Neural progenitor cell (in vitro differentiated cells): Measurements from ENCODE around the gene PI4KB. TPM values are rescaled to one million over a fixed set of nuclear protein-coding genes. Genes with fewer than 3 reads are reported as not detected.

Source experiments
- DNase-seq: peaks from one replicate; pipeline ENCODE4 v3.0.0-alpha.2; 2016; ENCODE audit warnings: low spot score
- H2AFZ ChIP-seq: fragments of 200-600 bp; sonication (generic); replicated peaks from 2 replicates; pipeline ENCODE4 v1.6.1; 2016; ENCODE audit warnings: antibody characterized with exemption
- H3F3A ChIP-seq: fragments of 200-600 bp; sonication (generic); 2 replicates; pipeline ENCODE4 v1.6.1; 2016; ENCODE audit warnings: antibody characterized with exemption, low read depth
- H3K27ac ChIP-seq: fragments of 200-600 bp; sonication (generic); 2 replicates; pipeline ENCODE4 v1.5.1; 2016; ENCODE audit warnings: mild to moderate bottlenecking
- H3K27me3 ChIP-seq: fragments of 200-600 bp; sonication (generic); 2 replicates; pipeline ENCODE4 v1.6.1; 2016; ENCODE audit warnings: mild to moderate bottlenecking, moderate library complexity
- H3K36me3 ChIP-seq: fragments of 200-600 bp; sonication (generic); 2 replicates; pipeline ENCODE4 v1.5.1; 2016
- H3K4me1 ChIP-seq: fragments of 200-600 bp; sonication (generic); 2 replicates; pipeline ENCODE4 v1.6.1; 2016; ENCODE audit warnings: mixed run types
- H3K4me2 ChIP-seq: fragments of 200-600 bp; sonication (generic); 2 replicates; pipeline ENCODE4 v1.6.1; 2016
- H3K4me3 ChIP-seq: fragments of 200-600 bp; sonication (generic); 2 replicates; pipeline ENCODE4 v1.5.1; 2016
- H3K79me2 ChIP-seq: fragments of 200-600 bp; sonication (generic); 2 replicates; pipeline ENCODE4 v1.6.1; 2016; ENCODE audit warnings: low read depth
- H3K9ac ChIP-seq: fragments of 200-600 bp; sonication (generic); 2 replicates; pipeline ENCODE4 v1.6.1; 2016
- H3K9me3 ChIP-seq: fragments of 200-600 bp; sonication (generic); 2 replicates; pipeline ENCODE4 v1.5.1; 2016; ENCODE audit warnings: low read depth
- H4K20me1 ChIP-seq: fragments of 200-600 bp; sonication (generic); 2 replicates; pipeline ENCODE4 v1.6.1; 2016; ENCODE audit warnings: low read depth
- H3K27ac Mint-ChIP-seq: 3 replicates; pipeline ENCODE4 v1.8.0; 2021; ENCODE audit warnings: mixed read lengths
- H3K27me3 Mint-ChIP-seq: 2 replicates; pipeline ENCODE4 v1.8.0; 2022; ENCODE audit warnings: low read depth, mild to moderate bottlenecking, inconsistent platforms, moderate library complexity, mixed read lengths; ENCODE audit not compliant: insufficient read depth
- H3K36me3 Mint-ChIP-seq: 3 replicates; pipeline ENCODE4 v1.8.0; 2021; ENCODE audit warnings: mixed read lengths
- H3K4me1 Mint-ChIP-seq: 3 replicates; pipeline ENCODE4 v1.8.0; 2021; ENCODE audit warnings: mixed read lengths
- H3K4me3 Mint-ChIP-seq: 3 replicates; pipeline ENCODE4 v1.8.0; 2021; ENCODE audit warnings: mild to moderate bottlenecking, moderate library complexity, mixed read lengths
- H3K9me3 Mint-ChIP-seq: 3 replicates; pipeline ENCODE4 v1.8.0; 2020; ENCODE audit warnings: mixed read lengths
- EZH2 ChIP-seq: fragments of 200-600 bp; sonication (generic); IDR thresholded peaks from 2 replicates; pipeline ENCODE4 v1.6.1; 2017; ENCODE audit warnings: antibody characterized with exemption, mild to moderate bottlenecking, moderate library complexity
- EZH2phosphoT487 ChIP-seq: fragments of 200-600 bp; sonication (generic); IDR thresholded peaks from 2 replicates; pipeline ENCODE4 v1.6.1; 2017; ENCODE audit warnings: antibody characterized with exemption
- total RNA-seq: library from RNA; depleted of rRNA; stranded (reverse); fragments of >200 nt; gene quantifications from 2 replicates; pipeline ENCODE4 v1.2.3, GENCODE V29; 2015; ENCODE audit warnings: low replicate concordance
- TF ChIP-seq, protein P1 (sequence below): fragments of 200-600 bp; sonication (generic); IDR thresholded peaks from 2 replicates; pipeline ENCODE4 v1.5.1; 2017; ENCODE audit warnings: antibody characterized with exemption, mild to moderate bottlenecking

Gene PI4KB
- total RNA-seq, 1 donor from 2014 or later, result 19.0 TPM

DNA sequence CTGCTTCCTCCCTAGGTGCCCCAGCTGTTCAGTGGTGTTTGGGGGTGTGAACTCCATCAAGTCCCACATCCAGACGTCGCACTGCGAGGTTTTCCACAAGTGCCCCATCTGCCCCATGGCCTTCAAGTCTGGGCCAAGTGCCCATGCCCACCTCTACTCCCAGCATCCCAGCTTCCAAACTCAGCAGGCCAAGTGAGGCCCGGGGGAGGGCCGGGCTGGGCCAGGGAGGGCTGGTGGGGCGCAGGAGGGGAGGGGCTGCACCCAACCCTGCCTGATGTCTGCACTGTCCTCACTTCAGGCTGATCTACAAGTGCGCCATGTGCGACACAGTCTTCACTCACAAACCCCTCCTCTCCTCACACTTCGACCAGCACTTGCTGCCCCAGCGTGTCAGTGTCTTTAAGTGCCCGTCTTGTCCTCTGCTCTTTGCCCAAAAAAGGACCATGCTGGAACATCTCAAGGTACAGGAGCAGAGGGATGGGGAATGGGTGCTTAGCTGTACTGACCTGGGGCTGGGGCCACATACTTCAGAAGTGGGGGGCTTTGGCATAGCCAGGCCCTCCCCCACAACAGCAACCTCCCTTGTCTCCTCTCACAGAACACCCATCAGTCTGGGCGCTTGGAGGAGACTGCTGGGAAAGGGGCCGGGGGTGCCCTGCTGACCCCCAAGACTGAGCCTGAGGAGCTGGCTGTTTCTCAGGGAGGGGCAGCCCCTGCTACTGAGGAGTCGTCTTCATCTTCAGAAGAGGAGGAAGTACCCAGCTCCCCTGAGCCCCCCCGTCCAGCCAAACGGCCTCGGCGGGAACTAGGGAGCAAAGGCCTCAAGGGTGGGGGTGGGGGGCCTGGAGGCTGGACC lies 37.9 kb downstream of the PI4KB start:
- H3K4me3 Mint-ChIP-seq, result no peak overlapping the region
- H3K27ac ChIP-seq, result no peak overlapping the region
- peaks cover 24% of the 10 kb centered on the region for H3K36me3 Mint-ChIP-seq
- H3K27me3 ChIP-seq, result no peaks in the 10 kb centered on the region
- peaks cover 7% of the 10 kb centered on the region for H3K4me1 Mint-ChIP-seq
- peaks cover 52% of the 10 kb centered on the region for H4K20me1 ChIP-seq
- peaks cover 13% of the 10 kb centered on the region for H3K27me3 Mint-ChIP-seq
- no peak for DNase-seq
- H3K36me3 ChIP-seq, result no peaks in the 10 kb centered on the region
- H3F3A ChIP-seq, result peaks cover 25% of the 10 kb centered on the region
- H3K9me3 Mint-ChIP-seq, result no peaks in the 10 kb centered on the region
- H3K9me3 ChIP-seq, result no peaks in the 10 kb centered on the region
- peaks cover 12% of the 10 kb centered on the region for H3K4me1 ChIP-seq
- TF ChIP-seq, protein P1, sequence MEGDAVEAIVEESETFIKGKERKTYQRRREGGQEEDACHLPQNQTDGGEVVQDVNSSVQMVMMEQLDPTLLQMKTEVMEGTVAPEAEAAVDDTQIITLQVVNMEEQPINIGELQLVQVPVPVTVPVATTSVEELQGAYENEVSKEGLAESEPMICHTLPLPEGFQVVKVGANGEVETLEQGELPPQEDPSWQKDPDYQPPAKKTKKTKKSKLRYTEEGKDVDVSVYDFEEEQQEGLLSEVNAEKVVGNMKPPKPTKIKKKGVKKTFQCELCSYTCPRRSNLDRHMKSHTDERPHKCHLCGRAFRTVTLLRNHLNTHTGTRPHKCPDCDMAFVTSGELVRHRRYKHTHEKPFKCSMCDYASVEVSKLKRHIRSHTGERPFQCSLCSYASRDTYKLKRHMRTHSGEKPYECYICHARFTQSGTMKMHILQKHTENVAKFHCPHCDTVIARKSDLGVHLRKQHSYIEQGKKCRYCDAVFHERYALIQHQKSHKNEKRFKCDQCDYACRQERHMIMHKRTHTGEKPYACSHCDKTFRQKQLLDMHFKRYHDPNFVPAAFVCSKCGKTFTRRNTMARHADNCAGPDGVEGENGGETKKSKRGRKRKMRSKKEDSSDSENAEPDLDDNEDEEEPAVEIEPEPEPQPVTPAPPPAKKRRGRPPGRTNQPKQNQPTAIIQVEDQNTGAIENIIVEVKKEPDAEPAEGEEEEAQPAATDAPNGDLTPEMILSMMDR, result no peak
- TF ChIP-seq EZH2 (no peak), EZH2phosphoT487 (no peak)
- no peak overlapping the region for H3K27ac Mint-ChIP-seq
- no peak overlapping the region for H3K9ac ChIP-seq
- H3K4me2 ChIP-seq, result no peak overlapping the region
- no peak overlapping the region for H2AFZ ChIP-seq
- peaks cover 22% of the 10 kb centered on the region for H3K79me2 ChIP-seq
- H3K4me3 ChIP-seq, result no peak overlapping the region

DNA sequence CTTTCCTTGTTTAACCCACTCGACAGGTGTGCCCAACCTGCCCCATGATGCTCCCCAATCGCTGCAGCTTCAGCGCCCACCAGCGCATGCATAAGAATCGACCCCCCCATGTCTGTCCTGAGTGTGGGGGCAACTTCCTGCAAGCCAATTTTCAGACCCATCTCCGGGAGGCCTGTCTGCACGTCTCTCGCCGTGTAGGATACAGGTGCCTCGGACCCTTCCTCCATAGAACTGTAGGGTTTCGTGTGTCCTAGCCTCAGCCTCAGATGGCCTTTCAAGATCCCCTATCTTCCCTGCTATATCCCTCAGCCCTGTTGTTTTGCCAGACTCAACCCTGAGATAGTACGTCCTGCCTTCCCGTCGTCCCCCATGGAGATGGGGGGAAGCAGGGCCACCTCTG lies 38.7 kb downstream of the PI4KB start:
- no peak for DNase-seq
- H3K4me2 ChIP-seq, result no peak overlapping the region
- H3K79me2 ChIP-seq, result peaks cover 30% of the 10 kb centered on the region
- no peak overlapping the region for H2AFZ ChIP-seq
- Mint-ChIP-seq H3K4me3 (no peak overlapping the region), H3K27ac (no peak overlapping the region), H3K9me3 (no peaks in the 10 kb centered on the region), H3K36me3 (peaks cover 21% of the 10 kb centered on the region), H3K27me3 (peaks cover 12% of the 10 kb centered on the region), H3K4me1 (peaks cover 15% of the 10 kb centered on the region)
- no peak overlapping the region for H3K9ac ChIP-seq
- H4K20me1 ChIP-seq, result peaks cover 60% of the 10 kb centered on the region
- peaks cover 19% of the 10 kb centered on the region for H3F3A ChIP-seq
- H3K9me3 ChIP-seq, result no peaks in the 10 kb centered on the region
- H3K36me3 ChIP-seq, result no peaks in the 10 kb centered on the region
- no peaks in the 10 kb centered on the region for H3K27me3 ChIP-seq
- no peak overlapping the region for H3K27ac ChIP-seq
- H3K4me1 ChIP-seq, result peaks cover 13% of the 10 kb centered on the region
- H3K4me3 ChIP-seq, result no peak overlapping the region
- TF ChIP-seq, protein P1, result no peak
- no peak for TF ChIP-seq EZH2
- no peak for TF ChIP-seq EZH2phosphoT487

DNA sequence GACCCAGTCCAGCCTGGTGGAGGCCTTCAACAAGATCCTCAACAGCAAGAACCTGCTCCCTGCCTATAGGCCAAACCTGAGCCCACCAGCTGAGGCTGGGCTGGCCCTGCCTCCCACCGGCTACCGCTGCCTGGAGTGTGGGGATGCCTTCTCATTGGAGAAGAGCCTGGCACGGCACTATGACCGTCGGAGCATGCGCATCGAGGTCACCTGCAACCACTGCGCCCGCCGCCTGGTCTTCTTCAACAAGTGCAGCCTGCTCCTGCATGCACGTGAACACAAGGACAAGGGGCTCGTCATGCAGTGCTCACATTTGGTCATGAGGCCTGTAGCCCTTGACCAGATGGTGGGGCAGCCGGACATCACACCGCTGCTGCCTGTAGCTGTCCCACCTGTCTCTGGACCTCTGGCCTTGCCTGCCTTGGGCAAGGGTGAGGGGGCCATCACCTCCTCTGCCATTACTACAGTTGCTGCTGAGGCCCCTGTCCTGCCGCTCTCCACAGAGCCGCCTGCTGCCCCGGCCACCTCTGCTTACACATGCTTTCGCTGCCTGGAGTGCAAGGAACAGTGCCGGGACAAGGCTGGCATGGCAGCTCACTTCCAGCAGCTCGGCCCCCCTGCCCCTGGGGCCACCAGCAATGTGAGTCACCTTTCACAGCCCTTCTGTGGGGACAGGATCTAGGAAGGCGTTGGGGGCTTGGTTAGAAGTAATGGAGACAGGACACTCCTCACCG lies 39.3 kb downstream of the PI4KB start:
- peaks cover 19% of the 10 kb centered on the region for H3K4me1 ChIP-seq
- H2AFZ ChIP-seq, result no peak overlapping the region
- no peak overlapping the region for H3K9ac ChIP-seq
- H3K27ac ChIP-seq, result no peak overlapping the region
- no peak overlapping the region for H3K4me2 ChIP-seq
- H3K9me3 Mint-ChIP-seq, result no peaks in the 10 kb centered on the region
- H3K27me3 Mint-ChIP-seq, result peaks cover 9% of the 10 kb centered on the region
- no peak overlapping the region for H3K4me3 Mint-ChIP-seq
- H3K9me3 ChIP-seq, result no peaks in the 10 kb centered on the region
- H3K27me3 ChIP-seq, result no peaks in the 10 kb centered on the region
- H3K79me2 ChIP-seq, result peaks cover 35% of the 10 kb centered on the region
- peaks cover 20% of the 10 kb centered on the region for H3F3A ChIP-seq
- peaks cover 18% of the 10 kb centered on the region for H3K36me3 Mint-ChIP-seq
- DNase-seq, result no peak
- TF ChIP-seq EZH2 (no peak), EZH2phosphoT487 (no peak)
- TF ChIP-seq, protein P1, result no peak
- H3K27ac Mint-ChIP-seq, result no peak overlapping the region
- H3K36me3 ChIP-seq, result no peaks in the 10 kb centered on the region
- H3K4me3 ChIP-seq, result no peak overlapping the region
- H4K20me1 ChIP-seq, result peaks cover 66% of the 10 kb centered on the region
- peaks cover 20% of the 10 kb centered on the region for H3K4me1 Mint-ChIP-seq
